ENCODE results near the gene ELMO1. TPM values are rescaled to one million over a fixed set of nuclear protein-coding genes. Genes with fewer than 3 reads are reported as not detected.

Gene ELMO1
- total RNA-seq, 1 donor from 2014 or later = 60.1 TPM

DNA sequence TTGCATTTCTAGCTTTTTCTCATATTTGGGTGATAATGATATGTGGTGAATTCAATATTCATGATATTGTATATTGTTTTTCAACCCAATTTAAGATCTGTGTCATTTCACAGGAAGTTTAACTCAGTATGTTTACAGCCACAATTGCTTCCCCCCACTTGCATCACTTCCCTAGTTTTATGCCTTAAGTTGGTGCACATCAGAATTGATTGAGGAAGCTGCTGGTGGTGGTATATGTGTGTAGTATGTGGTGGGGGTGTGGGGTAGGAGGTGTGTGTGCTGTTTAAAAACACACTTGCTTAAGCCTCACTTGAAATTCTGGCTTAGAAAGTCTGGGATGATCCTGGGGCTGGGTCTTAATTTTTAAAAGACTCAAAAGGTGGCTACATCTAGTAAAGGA lies 479.3 kb downstream of the ELMO1 start:
- TF ChIP-seq, protein P1, sequence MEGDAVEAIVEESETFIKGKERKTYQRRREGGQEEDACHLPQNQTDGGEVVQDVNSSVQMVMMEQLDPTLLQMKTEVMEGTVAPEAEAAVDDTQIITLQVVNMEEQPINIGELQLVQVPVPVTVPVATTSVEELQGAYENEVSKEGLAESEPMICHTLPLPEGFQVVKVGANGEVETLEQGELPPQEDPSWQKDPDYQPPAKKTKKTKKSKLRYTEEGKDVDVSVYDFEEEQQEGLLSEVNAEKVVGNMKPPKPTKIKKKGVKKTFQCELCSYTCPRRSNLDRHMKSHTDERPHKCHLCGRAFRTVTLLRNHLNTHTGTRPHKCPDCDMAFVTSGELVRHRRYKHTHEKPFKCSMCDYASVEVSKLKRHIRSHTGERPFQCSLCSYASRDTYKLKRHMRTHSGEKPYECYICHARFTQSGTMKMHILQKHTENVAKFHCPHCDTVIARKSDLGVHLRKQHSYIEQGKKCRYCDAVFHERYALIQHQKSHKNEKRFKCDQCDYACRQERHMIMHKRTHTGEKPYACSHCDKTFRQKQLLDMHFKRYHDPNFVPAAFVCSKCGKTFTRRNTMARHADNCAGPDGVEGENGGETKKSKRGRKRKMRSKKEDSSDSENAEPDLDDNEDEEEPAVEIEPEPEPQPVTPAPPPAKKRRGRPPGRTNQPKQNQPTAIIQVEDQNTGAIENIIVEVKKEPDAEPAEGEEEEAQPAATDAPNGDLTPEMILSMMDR (IDR thresholded peaks at IDR 0.05) = no peak
- ATAC-seq (peak; percentile 74 to 77), DNase-seq (no peak)
- peaks cover 48% of the 10 kb centered on the region for H3K4me1 ChIP-seq
- no peaks in the 10 kb centered on the region for H3K36me3 ChIP-seq
- no peak overlapping the region for H3K27ac ChIP-seq
- no peak overlapping the region for H3K4me3 ChIP-seq
- H3K9me3 ChIP-seq = no peaks in the 10 kb centered on the region
- no peaks in the 10 kb centered on the region for H3K27me3 ChIP-seq (ENCODE audit: low read depth)
- intact Hi-C loops (cut with DNase I) = loop anchor here (5.0 kb wide), 1 partner anchor 208 kb away; no protein-coding TSS in a partner anchor

DNA sequence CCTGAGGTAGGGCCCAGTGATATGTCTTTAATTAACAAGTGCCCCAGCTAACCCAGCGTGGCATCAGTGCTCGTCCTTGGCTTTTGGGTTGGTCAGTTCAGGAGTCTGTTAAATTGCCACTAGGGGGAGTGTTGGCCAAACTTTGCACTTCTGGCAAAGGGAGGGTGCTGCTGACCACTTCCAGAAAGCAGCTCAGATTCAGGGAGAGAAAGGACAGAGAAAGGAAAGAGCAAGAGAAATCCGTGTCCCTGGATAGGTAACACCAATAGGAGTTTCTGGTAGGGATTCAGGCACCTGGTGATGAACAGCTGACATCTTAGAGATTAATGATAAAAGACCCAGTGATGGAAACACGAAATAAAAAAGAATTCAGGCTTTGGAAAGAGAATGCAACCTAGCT lies 481.3 kb downstream of the ELMO1 start:
- no peak for DNase-seq
- peak; percentile 88 to 89 for ATAC-seq
- Histone ChIP-seq H3K36me3 (no peaks in the 10 kb centered on the region), H3K4me3 (no peak overlapping the region), H3K27me3 (ENCODE audit: low read depth) (no peaks in the 10 kb centered on the region), H3K9me3 (no peaks in the 10 kb centered on the region), H3K27ac (no peak overlapping the region), H3K4me1 (peaks cover 41% of the 10 kb centered on the region)
- intact Hi-C loops (cut with DNase I) = loop anchor here (5.0 kb wide), 1 partner anchor 210 kb away; no protein-coding TSS in a partner anchor
- TF ChIP-seq, protein P1 (IDR thresholded peaks at IDR 0.05) = peak; percentile 86

DNA sequence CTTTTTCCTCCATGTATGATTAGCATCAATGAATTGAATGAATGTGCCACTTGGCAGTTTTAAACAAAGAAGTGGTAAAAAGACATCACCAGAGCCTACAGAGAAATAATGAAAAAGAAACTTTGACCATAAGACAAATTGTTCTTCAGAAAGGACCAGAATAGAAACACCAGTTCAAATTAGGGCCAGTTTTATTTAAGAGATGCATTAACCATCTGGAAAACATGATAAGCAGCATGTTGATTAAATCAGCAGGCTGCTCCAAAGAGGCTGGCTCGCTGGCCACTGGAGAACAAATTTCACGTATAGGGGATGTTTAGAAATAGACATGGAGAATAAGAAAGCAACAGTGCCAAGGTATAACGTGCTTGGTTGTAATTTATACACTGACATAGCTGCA lies 482.0 kb downstream of the ELMO1 start:
- DNase-seq (no peak), ATAC-seq (no peak)
- intact Hi-C loops (cut with DNase I) = loop anchor here (5.0 kb wide), 1 partner anchor 211 kb away; no protein-coding TSS in a partner anchor
- Histone ChIP-seq H3K4me3 (no peak overlapping the region), H3K9me3 (no peaks in the 10 kb centered on the region), H3K27ac (no peak overlapping the region), H3K36me3 (no peaks in the 10 kb centered on the region), H3K4me1 (peaks cover 33% of the 10 kb centered on the region), H3K27me3 (ENCODE audit: low read depth) (no peaks in the 10 kb centered on the region)
- TF ChIP-seq, protein P1 (IDR thresholded peaks at IDR 0.05) = no peak

DNA sequence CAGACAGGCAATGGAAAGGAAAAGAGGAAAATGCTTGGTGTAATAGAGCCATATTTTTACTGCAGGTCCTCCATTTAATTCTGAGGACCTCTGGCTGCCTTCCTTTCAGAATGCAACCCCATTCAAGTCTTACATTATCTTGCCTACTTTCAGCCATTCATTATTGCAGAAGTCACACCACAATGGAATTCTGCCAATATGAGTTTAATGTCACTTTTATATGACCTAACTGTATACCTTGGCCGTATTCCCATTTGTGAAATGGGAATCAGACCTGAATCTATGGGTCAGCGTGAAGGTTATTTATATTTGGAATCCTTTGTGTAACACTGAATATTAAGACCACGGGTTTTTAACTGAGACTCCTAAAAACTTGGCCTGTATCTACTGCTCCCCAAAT lies 482.6 kb downstream of the ELMO1 start:
- H3K27ac ChIP-seq = no peak overlapping the region
- H3K9me3 ChIP-seq = no peaks in the 10 kb centered on the region
- no peak for DNase-seq
- TF ChIP-seq, protein P1 (IDR thresholded peaks at IDR 0.05) = no peak
- ATAC-seq = no peak
- peaks cover 27% of the 10 kb centered on the region for H3K4me1 ChIP-seq
- H3K4me3 ChIP-seq = no peak overlapping the region
- H3K27me3 ChIP-seq (ENCODE audit: low read depth) = no peaks in the 10 kb centered on the region
- intact Hi-C loops (cut with DNase I) = loop anchor here (5.0 kb wide), 1 partner anchor 211 kb away; no protein-coding TSS in a partner anchor
- H3K36me3 ChIP-seq = no peaks in the 10 kb centered on the region

DNA sequence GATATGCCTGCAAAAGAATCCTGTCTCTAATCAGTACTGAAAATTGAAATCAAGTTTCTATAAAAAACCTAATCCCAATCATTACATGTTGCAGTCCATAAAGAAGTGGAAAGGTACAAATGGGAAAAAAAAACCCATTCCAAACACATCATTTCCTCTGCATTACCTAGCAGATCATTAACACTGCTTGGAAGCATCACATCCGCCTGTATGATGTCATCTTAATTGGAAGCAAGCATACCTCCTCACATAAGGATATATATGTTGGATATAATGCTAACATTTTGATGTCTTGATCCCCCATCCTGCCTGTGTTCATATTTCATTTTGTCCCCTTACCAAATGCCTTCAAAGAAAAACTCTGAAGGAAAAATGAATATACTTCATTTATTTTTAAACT lies 483.0 kb downstream of the ELMO1 start:
- no peaks in the 10 kb centered on the region for H3K27me3 ChIP-seq (ENCODE audit: low read depth)
- intact Hi-C loops (cut with DNase I) = loop anchor here (5.0 kb wide), 1 partner anchor 212 kb away; no protein-coding TSS in a partner anchor
- peaks cover 24% of the 10 kb centered on the region for H3K4me1 ChIP-seq
- no peak for ATAC-seq
- TF ChIP-seq, protein P1 (IDR thresholded peaks at IDR 0.05) = no peak
- H3K9me3 ChIP-seq = no peaks in the 10 kb centered on the region
- no peak overlapping the region for H3K27ac ChIP-seq
- H3K36me3 ChIP-seq = no peaks in the 10 kb centered on the region
- no peak for DNase-seq
- no peak overlapping the region for H3K4me3 ChIP-seq

All from lower lobe of right lung (tissue), 2 donors.